Psoas muscle (tissue), 8 donors: ENCODE results near the gene HTR3E. TPM values are rescaled to one million over a fixed set of nuclear protein-coding genes. Genes with fewer than 3 reads are reported as not detected.
"Not testable (repeated sequence)": the region's sequence is repeated elsewhere in the genome, so short reads cannot be mapped to it uniquely, and the experiment has no call there.

Experiments used
- ATAC-seq, 4 donors: fragments of 200-7000 bp; cut with Tn5 transposase; one replicate each; pipeline ENCODE4 v1.9.1; 2020; ENCODE audit warnings: moderate library complexity in 3 of 4, mild to moderate bottlenecking in 2 of 4
- DNase-seq, 2 donors: peaks; one replicate each; pipeline ENCODE4 v3.0.0-alpha.2; 2020
- H3K27ac ChIP-seq: fragments of 200-600 bp; one replicate; pipeline ENCODE4 v1.8.0; 2022
- H3K27me3 ChIP-seq, 3 donors: fragments of 200-600 bp in 1 of 3; one replicate each; pipeline versions ENCODE4 v1.6.1 to v1.8.0; 2013 to 2022; ENCODE audit warnings: low read length in 2 of 3, mild to moderate bottlenecking in 2 of 3, moderate library complexity in 1 of 3; ENCODE audit not compliant: insufficient read depth in 3 of 3
- H3K36me3 ChIP-seq, 2 donors: fragments of 200-600 bp in 1 of 2; one replicate each; pipeline versions ENCODE4 v1.6.1 to v1.8.0; 2013 to 2022; ENCODE audit warnings: low read depth in 1 of 2, mild to moderate bottlenecking in 1 of 2, moderate library complexity in 1 of 2; ENCODE audit not compliant: insufficient read depth in 1 of 2
- H3K4me1 ChIP-seq: fragments of 200-600 bp; one replicate; pipeline ENCODE4 v1.8.0; 2022
- H3K4me3 ChIP-seq: fragments of 200-600 bp; one replicate; pipeline ENCODE4 v1.8.0; 2022; ENCODE audit warnings: mild to moderate bottlenecking
- H3K9me3 ChIP-seq: fragments of 200-600 bp; one replicate; pipeline ENCODE4 v1.8.0; 2022
- WGBS, 3 donors: extraction: QIAGEN DNeasy Blood & Tissue Kit; methylation state at CpG; one replicate each; pipeline versions ENCODE4 v1.1.6 to v1.1.7; 2013; 5-methylcytosine and 5-hydroxymethylcytosine counted together
- intact Hi-C, 2 donors: fragments of 100-400 bp; cut with DNase I; formaldehyde crosslinking; loops; one replicate each; pipeline versions ENCODE4 v1.11.0 to v1.14.2; 2022
- polyA plus RNA-seq, 3 donors: library from polyadenylated mRNA; stranded (reverse); fragments of 200-250 nt; gene quantifications; one replicate each; pipeline ENCODE4 v1.2.3, GENCODE V29; 2013
- total RNA-seq, 4 donors: library from RNA; stranded (reverse); fragmentation: NEBNext Ultra II Directional in 2 of 4; extraction: Animal tissue kit (Norgen Biotek cat#: 25700) in 2 of 4; gene quantifications; one replicate each; pipeline versions ENCODE4 v1.2.1 to v1.2.4, GENCODE V29; 2021 to 2023
- TF ChIP-seq, protein P1 (sequence below): fragments of 200-600 bp; IDR thresholded peaks from one replicate; pipeline ENCODE4 v1.8.0; 2022; ENCODE audit warnings: antibody characterized with exemption
- donor health status: healthy with polysubstance abuse.
- donor health status: DM: no; HTN: no; CAD: no; lungs with moderate emphysema.
- donor health status: Bipolar disorder and iron deficiency.
- donor health status: healthy.
- donor health status: DM: yes; HTN: yes; CAD: no.
- donor health status: DM: no; HTN: no; CAD: no.
- donor health status: DM: no; HTN: no; CAD: no.
- donor health status: DM: yes; HTN: yes; CAD: no.

Gene HTR3E
- total and polyA plus RNA-seq, 7 donors: 0.01 TPM; not detected in 6

DNA sequence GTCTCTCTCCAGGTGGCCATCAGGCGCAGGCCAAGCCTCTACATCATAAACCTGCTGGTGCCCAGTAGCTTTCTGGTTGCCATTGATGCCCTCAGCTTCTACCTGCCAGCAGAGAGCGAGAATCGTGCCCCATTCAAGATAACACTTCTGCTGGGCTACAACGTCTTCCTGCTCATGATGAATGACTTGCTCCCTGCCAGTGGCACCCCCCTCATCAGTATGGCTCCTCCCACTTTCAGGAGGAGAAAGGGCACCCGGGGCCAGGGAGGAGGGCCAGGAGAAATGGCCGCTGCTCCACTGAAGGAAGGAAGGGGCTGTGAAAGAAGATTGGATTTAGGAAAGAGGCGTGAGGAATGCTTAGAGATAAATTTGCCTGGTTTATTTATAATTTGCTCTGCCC is 37.4 kb upstream of the HTR3E start:
- DNase-seq: no peak
- no peak for ATAC-seq
- intact Hi-C loops: no loop called here
- no peak overlapping the region for H3K27ac ChIP-seq
- no peak overlapping the region for H3K4me3 ChIP-seq
- H3K27me3 ChIP-seq: no peaks in the 10 kb centered on the region
- no peaks in the 10 kb centered on the region for H3K9me3 ChIP-seq
- WGBS, 3 donors: 53 to 62% (median 58%) methylated on average over 7 of the region's 7 CpGs
- no peaks in the 10 kb centered on the region for H3K36me3 ChIP-seq
- TF ChIP-seq, protein P1, sequence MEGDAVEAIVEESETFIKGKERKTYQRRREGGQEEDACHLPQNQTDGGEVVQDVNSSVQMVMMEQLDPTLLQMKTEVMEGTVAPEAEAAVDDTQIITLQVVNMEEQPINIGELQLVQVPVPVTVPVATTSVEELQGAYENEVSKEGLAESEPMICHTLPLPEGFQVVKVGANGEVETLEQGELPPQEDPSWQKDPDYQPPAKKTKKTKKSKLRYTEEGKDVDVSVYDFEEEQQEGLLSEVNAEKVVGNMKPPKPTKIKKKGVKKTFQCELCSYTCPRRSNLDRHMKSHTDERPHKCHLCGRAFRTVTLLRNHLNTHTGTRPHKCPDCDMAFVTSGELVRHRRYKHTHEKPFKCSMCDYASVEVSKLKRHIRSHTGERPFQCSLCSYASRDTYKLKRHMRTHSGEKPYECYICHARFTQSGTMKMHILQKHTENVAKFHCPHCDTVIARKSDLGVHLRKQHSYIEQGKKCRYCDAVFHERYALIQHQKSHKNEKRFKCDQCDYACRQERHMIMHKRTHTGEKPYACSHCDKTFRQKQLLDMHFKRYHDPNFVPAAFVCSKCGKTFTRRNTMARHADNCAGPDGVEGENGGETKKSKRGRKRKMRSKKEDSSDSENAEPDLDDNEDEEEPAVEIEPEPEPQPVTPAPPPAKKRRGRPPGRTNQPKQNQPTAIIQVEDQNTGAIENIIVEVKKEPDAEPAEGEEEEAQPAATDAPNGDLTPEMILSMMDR: no peak
- H3K4me1 ChIP-seq: no peaks in the 10 kb centered on the region

GRCh38 chr3:184062637-184063036 is 34.2 kb upstream of the HTR3E start:
- Histone ChIP-seq H3K36me3 (no peaks in the 10 kb centered on the region), H3K9me3 (no peaks in the 10 kb centered on the region), H3K27ac (no peak overlapping the region), H3K4me3 (no peak overlapping the region), H3K4me1 (no peaks in the 10 kb centered on the region), H3K27me3 (no peaks in the 10 kb centered on the region)
- DNase-seq: no peak
- intact Hi-C loops: no loop called here
- TF ChIP-seq, protein P1: no peak
- ATAC-seq: no peak

DNA sequence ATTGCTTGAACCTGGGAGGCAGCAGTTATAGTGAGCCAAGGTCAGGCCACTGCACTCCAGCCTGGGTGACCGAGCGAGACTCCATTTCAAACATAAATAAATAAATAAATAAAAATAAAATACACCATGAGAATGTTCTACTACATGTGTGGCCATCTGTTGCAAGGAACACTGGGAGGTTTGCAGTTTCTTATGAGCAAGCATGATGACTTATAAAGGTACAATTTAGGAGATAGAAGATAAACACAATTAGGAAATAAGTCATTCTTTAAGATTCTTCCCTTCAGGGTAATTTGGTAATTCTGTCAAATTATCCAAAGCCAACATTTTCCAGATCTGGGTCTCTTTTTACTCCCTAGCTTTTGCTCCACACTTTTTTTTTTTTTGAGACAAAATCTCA is 30.7 kb upstream of the HTR3E start:
- H3K9me3 ChIP-seq: no peaks in the 10 kb centered on the region
- ATAC-seq (no peak), DNase-seq (no peak)
- no peak overlapping the region for H3K27ac ChIP-seq
- no peaks in the 10 kb centered on the region for H3K27me3 ChIP-seq
- intact Hi-C loops: no loop called here
- no peaks in the 10 kb centered on the region for H3K36me3 ChIP-seq
- no peaks in the 10 kb centered on the region for H3K4me1 ChIP-seq
- 69 to 76% (median 76%) methylated on average over 2 of the region's 2 CpGs for WGBS, 3 donors
- no peak overlapping the region for H3K4me3 ChIP-seq
- TF ChIP-seq, protein P1: no peak

- Histone ChIP-seq H3K9me3 (no peaks in the 10 kb centered on the region), H3K27ac (no peak overlapping the region), H3K4me3 (no peak overlapping the region), H3K36me3 (no peaks in the 10 kb centered on the region), H3K27me3 (no peaks in the 10 kb centered on the region), H3K4me1 (no peaks in the 10 kb centered on the region)
- DNase-seq: no peak
- WGBS, 3 donors: 69 to 72% (median 69%) methylated on average over 6 of the region's 6 CpGs
- TF ChIP-seq, protein P1: no peak
- intact Hi-C loops: no loop called here
- no peak for ATAC-seq
These were observed 29.2 kb upstream of the HTR3E start for GRCh38 chr3:184067573-184068055.

GRCh38 chr3:184068344-184068743 is 28.5 kb upstream of the HTR3E start:
- intact Hi-C loops: no loop called here
- ATAC-seq (no peak), DNase-seq (no peak)
- H3K4me1 ChIP-seq: no peaks in the 10 kb centered on the region
- no peak overlapping the region for H3K4me3 ChIP-seq
- no peaks in the 10 kb centered on the region for H3K9me3 ChIP-seq
- H3K36me3 ChIP-seq: no peaks in the 10 kb centered on the region
- no peaks in the 10 kb centered on the region for H3K27me3 ChIP-seq
- no peak overlapping the region for H3K27ac ChIP-seq
- TF ChIP-seq, protein P1: no peak
- 85 to 94% (median 92%) methylated on average over 5 of the region's 5 CpGs for WGBS, 3 donors

DNA sequence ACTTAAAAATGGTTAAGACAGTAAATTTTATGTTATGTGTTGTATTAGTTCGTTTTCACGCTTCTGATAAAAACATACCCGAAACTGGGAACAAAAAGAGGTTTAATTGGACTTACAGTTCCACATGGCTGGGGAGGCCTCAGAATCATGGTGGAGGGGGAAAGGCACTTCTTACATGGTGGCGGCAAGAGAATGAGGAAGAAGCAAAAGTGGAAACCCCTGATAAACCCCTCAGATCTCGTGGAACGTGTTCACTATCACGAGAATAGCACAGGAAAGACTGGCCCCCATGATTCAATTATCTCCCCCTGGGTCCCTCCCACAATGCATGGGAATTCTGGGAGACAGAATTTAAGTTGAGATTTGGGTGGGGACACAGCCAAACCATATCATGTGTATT is 25.7 kb upstream of the HTR3E start:
- WGBS, 3 donors: 86 to 90% (median 87%) methylated on average over 7 of the region's 7 CpGs
- ATAC-seq, H3K4me1 ChIP-seq, H3K4me3 ChIP-seq, H3K27ac ChIP-seq, H3K36me3 ChIP-seq, H3K27me3 ChIP-seq, DNase-seq, H3K9me3 ChIP-seq, intact Hi-C loops: not testable (repeated sequence)
